Fibroblast of the aortic adventitia (primary cell): ENCODE results near the gene ZNF212. TPM values are rescaled to one million over a fixed set of nuclear protein-coding genes. Genes with fewer than 3 reads are reported as not detected.

Source experiments
- DNase-seq: peaks from one replicate; pipeline ENCODE4 v3.0.0-alpha.2; 2010; ENCODE audit warnings: low read depth
- H3K4me3 ChIP-seq: 2 replicates; pipeline ENCODE4 v1.5.1; 2011; ENCODE audit warnings: low read depth, mild to moderate bottlenecking, control low read depth, low read length, moderate library complexity
- total RNA-seq: library from RNA; depleted of rRNA; stranded (reverse); fragments of >200 nt; gene quantifications from 2 replicates; pipeline ENCODE4 v1.2.3, GENCODE V29; 2012; ENCODE audit warnings: low replicate concordance
- TF ChIP-seq, protein P1 (sequence below): IDR thresholded peaks from 2 replicates; pipeline ENCODE4 v1.5.1; 2011; ENCODE audit warnings: mild to moderate bottlenecking, low read length, control low read depth, inconsistent platforms; ENCODE audit not compliant: insufficient read depth

Gene ZNF212
- total RNA-seq, 1 donor = 5.6 TPM

DNA sequence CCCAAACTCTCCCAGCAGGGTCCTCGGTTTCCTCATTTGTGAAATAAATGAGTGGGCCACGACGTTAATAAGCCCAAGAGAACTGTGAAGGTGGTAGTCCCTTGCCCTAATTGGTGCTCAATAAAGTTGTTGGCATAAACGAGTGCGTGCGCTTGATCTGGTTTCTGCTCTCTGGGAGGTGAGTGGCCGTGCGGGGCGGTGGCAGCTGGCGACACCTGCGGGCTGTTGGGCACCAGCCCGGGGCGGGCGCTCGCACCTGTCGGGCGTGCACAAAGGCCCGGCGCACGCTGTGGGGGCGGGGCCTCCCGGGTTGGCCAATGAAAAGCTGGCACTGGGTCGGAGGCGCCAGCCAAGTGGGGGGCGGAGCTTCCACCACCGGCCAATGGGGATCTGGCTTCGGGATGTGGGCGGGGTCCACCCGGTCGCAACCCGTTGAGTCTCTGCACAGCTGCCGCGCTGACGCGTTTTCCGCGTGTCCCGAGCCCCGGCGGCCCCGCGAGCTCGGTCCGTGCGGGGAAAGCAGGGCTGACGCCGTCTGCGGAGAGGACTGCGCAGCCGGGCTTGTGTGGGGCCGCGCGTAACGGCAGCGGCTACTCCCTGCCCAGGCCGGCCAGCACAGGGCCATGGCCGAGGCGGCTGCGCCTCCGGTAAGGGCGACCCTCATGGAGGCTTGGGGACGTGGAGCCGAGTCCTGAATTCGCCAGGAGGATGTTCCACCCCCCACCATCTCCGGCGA lies 45.6 kb downstream of the ZNF212 start:
- peak overlapping the region; percentile 71 for H3K4me3 ChIP-seq
- TF ChIP-seq, protein P1, sequence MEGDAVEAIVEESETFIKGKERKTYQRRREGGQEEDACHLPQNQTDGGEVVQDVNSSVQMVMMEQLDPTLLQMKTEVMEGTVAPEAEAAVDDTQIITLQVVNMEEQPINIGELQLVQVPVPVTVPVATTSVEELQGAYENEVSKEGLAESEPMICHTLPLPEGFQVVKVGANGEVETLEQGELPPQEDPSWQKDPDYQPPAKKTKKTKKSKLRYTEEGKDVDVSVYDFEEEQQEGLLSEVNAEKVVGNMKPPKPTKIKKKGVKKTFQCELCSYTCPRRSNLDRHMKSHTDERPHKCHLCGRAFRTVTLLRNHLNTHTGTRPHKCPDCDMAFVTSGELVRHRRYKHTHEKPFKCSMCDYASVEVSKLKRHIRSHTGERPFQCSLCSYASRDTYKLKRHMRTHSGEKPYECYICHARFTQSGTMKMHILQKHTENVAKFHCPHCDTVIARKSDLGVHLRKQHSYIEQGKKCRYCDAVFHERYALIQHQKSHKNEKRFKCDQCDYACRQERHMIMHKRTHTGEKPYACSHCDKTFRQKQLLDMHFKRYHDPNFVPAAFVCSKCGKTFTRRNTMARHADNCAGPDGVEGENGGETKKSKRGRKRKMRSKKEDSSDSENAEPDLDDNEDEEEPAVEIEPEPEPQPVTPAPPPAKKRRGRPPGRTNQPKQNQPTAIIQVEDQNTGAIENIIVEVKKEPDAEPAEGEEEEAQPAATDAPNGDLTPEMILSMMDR = no peak

DNA sequence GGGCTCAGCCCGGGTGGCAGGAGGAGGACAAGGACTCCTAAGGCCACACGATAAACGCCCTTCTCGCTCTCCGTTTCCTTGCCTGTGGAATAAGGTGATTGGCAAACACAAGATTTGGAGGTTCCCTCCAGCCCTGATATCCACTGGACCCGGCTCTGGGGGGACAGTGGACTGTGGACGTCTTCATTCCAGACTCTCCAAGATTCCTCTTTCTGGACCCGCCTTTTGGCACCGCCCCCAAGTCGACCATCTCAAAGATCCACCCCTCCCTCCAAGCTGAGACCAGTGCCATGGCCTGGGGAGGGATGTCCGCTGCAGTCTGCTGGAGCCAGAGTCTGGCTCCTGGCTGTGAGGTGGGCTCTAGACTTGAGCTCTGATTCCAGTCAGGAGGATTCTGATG lies 46.2 kb downstream of the ZNF212 start:
- H3K4me3 ChIP-seq = peak overlapping the region; percentile 71
- TF ChIP-seq, protein P1 = no peak
- peak; percentile 19 for DNase-seq

More for the DNA sequence above, 45.6 kb downstream of the ZNF212 start:
- DNase-seq = peak; percentile 79

DNA sequence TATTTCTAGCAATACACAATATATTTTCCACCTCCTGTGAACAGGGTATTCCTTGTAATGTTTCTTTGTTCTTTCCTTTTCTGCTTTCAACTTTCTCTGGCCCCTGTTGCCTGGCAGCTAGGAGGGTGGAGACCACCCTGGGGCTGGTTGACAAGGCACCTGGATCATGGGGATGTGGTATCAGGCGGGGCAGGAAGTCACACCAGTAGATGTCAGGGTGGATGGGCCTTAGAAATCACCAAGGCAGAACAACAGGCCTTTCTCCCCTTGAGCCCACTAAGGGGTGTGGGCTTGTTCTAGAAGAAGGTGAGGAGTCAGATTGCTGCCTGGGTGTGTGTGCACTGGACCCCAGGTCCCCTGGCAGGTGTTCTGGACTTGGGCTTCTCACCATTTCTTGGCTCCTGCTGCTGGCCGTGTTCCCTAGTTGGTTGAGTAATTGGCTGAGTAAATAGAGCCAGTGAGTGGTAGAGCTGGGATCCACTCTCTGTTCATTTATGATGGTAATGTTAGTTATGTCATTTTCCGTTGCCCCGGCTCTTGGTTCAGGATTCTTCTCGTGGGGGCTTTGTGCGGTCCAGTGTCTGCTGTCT lies 47.5 kb downstream of the ZNF212 start:
- TF ChIP-seq, protein P1 = no peak
- H3K4me3 ChIP-seq = no peak overlapping the region
- DNase-seq = no peak

DNA sequence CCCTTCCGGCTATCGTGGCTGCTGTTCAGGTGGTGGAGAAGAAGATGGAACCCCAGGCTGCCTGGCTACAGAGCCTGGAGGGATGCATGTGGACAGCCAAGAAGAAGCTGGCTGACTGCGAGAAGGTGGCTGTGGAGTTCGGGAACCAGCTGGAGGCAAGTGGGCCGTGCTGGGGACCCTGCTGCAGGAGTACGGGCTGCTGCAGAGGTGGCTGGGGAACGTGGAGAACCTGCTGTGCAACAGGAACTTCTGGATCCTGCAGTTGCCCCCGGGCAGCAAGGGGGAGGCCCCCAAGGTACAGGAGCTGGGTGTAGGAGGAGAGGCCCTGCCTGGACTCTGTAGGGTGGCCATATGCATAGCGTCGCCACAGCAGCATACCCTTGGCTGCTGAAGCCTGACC lies 48.2 kb downstream of the ZNF212 start:
- TF ChIP-seq, protein P1 = no peak
- no peak for DNase-seq
- H3K4me3 ChIP-seq = no peak overlapping the region

DNA sequence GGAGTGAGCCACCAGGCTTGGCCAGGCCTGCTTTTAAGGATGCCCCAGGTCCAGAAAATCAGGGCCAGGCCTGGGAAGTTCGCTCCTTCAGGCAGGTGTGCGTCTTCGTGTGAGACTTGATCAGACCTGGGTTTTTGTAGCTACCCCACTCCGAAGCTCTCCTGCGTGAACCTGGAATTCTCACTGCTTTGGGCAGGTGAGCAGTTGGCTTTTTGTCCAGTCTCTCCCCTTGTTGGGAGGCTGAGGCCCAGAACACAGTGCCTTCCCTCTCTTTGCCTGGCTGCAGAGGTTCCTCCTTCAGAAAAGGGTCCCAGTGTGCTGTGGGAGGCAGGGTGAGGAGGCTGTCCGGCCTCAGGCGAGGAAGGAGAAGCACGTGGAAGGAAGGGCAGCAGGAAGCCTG lies 49.8 kb downstream of the ZNF212 start:
- DNase-seq = no peak
- no peak overlapping the region for H3K4me3 ChIP-seq
- TF ChIP-seq, protein P1 = no peak

DNA sequence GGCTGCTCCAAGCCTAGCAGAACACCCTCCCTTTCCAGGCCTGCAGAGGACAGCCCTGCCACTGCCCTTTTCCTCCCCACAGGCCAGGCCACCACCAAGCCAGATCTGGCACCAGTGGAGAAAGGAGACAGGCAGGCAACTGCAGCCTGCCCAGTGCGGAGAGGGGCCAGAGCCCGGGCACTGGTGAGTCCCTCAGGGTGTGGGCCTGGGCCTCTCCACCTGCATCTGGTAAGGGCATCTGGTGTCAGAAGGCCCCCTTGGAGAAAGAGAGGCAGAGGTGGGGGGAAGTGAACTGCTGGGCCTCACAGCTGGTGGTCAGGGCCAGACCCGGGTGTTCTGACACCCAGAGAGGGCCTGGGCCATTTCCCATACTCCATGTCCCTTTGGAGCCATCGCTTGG lies 50.4 kb downstream of the ZNF212 start:
- no peak for DNase-seq
- no peak overlapping the region for H3K4me3 ChIP-seq
- TF ChIP-seq, protein P1 = no peak
